ENCODE data around the gene HOXA4. TPM values are rescaled to one million over a fixed set of nuclear protein-coding genes. Genes with fewer than 3 reads are reported as not detected.
A peak's percentile ranks its signal among the peaks of the same experiment; 100 is the strongest.

HOXA4 gene
- polyA plus RNA-seq, 1 donor (not counting 4 experiments of a cell fraction or from before 2014, with no cell fraction given): 1.5 TPM

- H3K27ac ChIP-seq (ENCODE audit: control insufficient read depth, insufficient read depth, low read length): peak overlapping the region; percentile 87
- H3K27me3 ChIP-seq (ENCODE audit: control insufficient read depth, extremely low read depth, insufficient read depth, low read length): no peaks in the 10 kb centered on the region
- peak overlapping the region; percentile 55 to 94 (median 73) for H3K4me3 ChIP-seq (ENCODE audit: control insufficient read depth in 2 of 3, extremely low read depth in 1 of 3, insufficient read depth in 2 of 3, low read depth in 1 of 3, low read length in 3 of 3)
- DNase-seq (ENCODE audit: low read depth, low spot score): no peak
- no peaks in the 10 kb centered on the region for H3K36me3 ChIP-seq (ENCODE audit: control insufficient read depth in 2 of 2, extremely low read depth in 1 of 2, insufficient read depth in 2 of 2, low read length in 2 of 2)
- H4K20me1 ChIP-seq (ENCODE audit: control insufficient read depth, extremely low read depth, insufficient read depth, low read length): no peaks in the 10 kb centered on the region
- peaks cover 53% of the 10 kb centered on the region for H3K79me2 ChIP-seq (ENCODE audit: control insufficient read depth, insufficient read depth, low read length)
- H3K9me3 ChIP-seq (ENCODE audit: control insufficient read depth, low read depth, low read length): no peaks in the 10 kb centered on the region
- peak; percentile 69 for FAIRE-seq
- dilution Hi-C loops (cut with MboI; ENCODE audit: extremely low pct_ligation_motif_present, low sequenced_read_pairs): no loop called here
- peak overlapping the region; percentile 54 for H2AFZ ChIP-seq (ENCODE audit: control insufficient read depth, low read length)
- H3K4me1 ChIP-seq (ENCODE audit: control insufficient read depth, extremely low read depth, insufficient read depth, low read length): peaks cover 75% of the 10 kb centered on the region
- H3K9me1 ChIP-seq (ENCODE audit: control insufficient read depth, extremely low read depth, insufficient read depth, low read length): no peaks in the 10 kb centered on the region
- no peak for TF ChIP-seq CTCF (optimal IDR thresholded peaks at IDR 0.05 in 1 of 3, IDR thresholded peaks at IDR 0.05 in 1 of 3, conservative IDR thresholded peaks at IDR 0.05 in 1 of 3; ENCODE audit: extremely low read depth in 1 of 3, insufficient read depth in 2 of 3, low read length in 3 of 3)
- TF ChIP-seq EZH2 (IDR thresholded peaks at IDR 0.05; ENCODE audit: low read length): no peak
- peak overlapping the region; percentile 90 for H3K9ac ChIP-seq (ENCODE audit: control insufficient read depth, extremely low read depth, insufficient read depth, low read length)
- H3K4me2 ChIP-seq (ENCODE audit: control insufficient read depth, extremely low read depth, insufficient read depth, low read depth, low read length): peak overlapping the region; percentile 98
Measured at GRCh38 chr7:27154901-27155815, 24.6 kb upstream of the HOXA4 start.

GRCh38 chr7:27154369-27154768 lies 23.8 kb upstream of the HOXA4 start:
- peaks cover 59% of the 10 kb centered on the region for H3K79me2 ChIP-seq (ENCODE audit: control insufficient read depth, insufficient read depth, low read length)
- DNase-seq (ENCODE audit: low read depth, low spot score) (no peak), FAIRE-seq (no peak)
- H3K27ac ChIP-seq (ENCODE audit: control insufficient read depth, insufficient read depth, low read length): peak overlapping the region; percentile 87
- TF ChIP-seq EZH2 (IDR thresholded peaks at IDR 0.05; ENCODE audit: low read length) (no peak), CTCF (optimal IDR thresholded peaks at IDR 0.05 in 1 of 3, IDR thresholded peaks at IDR 0.05 in 1 of 3, conservative IDR thresholded peaks at IDR 0.05 in 1 of 3; ENCODE audit: extremely low read depth in 1 of 3, insufficient read depth in 2 of 3, low read length in 3 of 3) (no peak)
- H3K9me1 ChIP-seq (ENCODE audit: control insufficient read depth, extremely low read depth, insufficient read depth, low read length): no peaks in the 10 kb centered on the region
- no peaks in the 10 kb centered on the region for H4K20me1 ChIP-seq (ENCODE audit: control insufficient read depth, extremely low read depth, insufficient read depth, low read length)
- no peaks in the 10 kb centered on the region for H3K9me3 ChIP-seq (ENCODE audit: control insufficient read depth, low read depth, low read length)
- H3K36me3 ChIP-seq (ENCODE audit: control insufficient read depth in 2 of 2, extremely low read depth in 1 of 2, insufficient read depth in 2 of 2, low read length in 2 of 2): no peaks in the 10 kb centered on the region
- H3K27me3 ChIP-seq (ENCODE audit: control insufficient read depth, extremely low read depth, insufficient read depth, low read length): no peaks in the 10 kb centered on the region
- dilution Hi-C loops (cut with MboI; ENCODE audit: extremely low pct_ligation_motif_present, low sequenced_read_pairs): no loop called here
- no peak overlapping the region for H2AFZ ChIP-seq (ENCODE audit: control insufficient read depth, low read length)
- H3K4me1 ChIP-seq (ENCODE audit: control insufficient read depth, extremely low read depth, insufficient read depth, low read length): peaks cover 69% of the 10 kb centered on the region
- H3K4me2 ChIP-seq (ENCODE audit: control insufficient read depth, extremely low read depth, insufficient read depth, low read depth, low read length): peak overlapping the region; percentile 98
- peak overlapping the region; percentile 90 for H3K9ac ChIP-seq (ENCODE audit: control insufficient read depth, extremely low read depth, insufficient read depth, low read length)
- peak overlapping the region in 2 of 3 experiments; percentile 73 to 94 for H3K4me3 ChIP-seq (ENCODE audit: control insufficient read depth in 2 of 3, extremely low read depth in 1 of 3, insufficient read depth in 2 of 3, low read depth in 1 of 3, low read length in 3 of 3)
